C4-2B (cell line): ENCODE results near the gene TMEM100.

Source experiments
- CTCF ChIP-seq: fragments of 450-650 bp; conservative IDR thresholded peaks from 2 replicates; pipeline ENCODE4 v1.5.1; 2017; ENCODE audit warnings: mild to moderate bottlenecking
- ZFX ChIP-seq: fragments of 450-650 bp; IDR thresholded peaks from 2 replicates; pipeline ENCODE4 v1.6.1; 2017

- no peak for TF ChIP-seq CTCF
- no peak for TF ChIP-seq ZFX
Measured at GRCh38 chr17:55676274-55676673, 46.4 kb downstream of the TMEM100 start.
